NAMALWA (cell line): Measurements from ENCODE around the gene IL1RL2.

Source experiments
- DNase-seq: peaks from one replicate; pipeline ENCODE4 v3.0.0-alpha.2; 2015; ENCODE audit warnings: low spot score

Gene IL1RL2

DNA sequence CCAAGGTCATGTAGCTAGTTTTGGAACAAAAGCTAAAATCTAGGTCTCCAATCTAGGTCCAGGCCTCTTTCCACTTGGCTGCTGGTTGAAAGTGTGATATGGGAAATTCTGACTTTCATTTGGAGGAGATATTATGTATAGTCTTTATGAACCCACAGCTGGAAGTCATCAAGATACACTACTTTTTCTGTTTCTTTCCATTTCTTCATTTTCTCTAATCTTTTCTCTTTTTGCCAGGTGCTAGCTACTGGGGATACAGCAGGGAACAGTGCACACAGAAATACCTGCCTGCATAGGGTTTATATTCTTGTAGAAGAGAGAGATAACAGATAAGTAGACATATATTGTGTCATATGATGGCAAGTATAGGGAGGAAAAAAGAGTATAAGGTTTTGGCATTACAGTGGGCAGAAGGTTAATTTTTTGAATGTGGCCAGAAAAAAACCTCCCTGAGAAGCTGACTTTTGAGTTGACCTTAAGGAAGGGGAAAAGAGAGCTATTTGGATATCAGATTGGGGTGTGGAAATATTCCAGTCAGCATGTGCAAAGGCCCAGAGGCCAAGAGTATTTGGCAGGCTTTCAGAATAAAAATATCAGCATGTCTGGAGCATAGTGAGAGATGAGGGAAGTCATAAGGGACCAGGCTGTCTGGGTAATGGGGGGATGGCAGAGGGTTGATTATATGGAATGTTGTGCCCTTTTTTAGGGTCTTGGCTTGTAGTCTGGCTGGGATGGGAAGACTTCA lies 28.6 kb upstream of the IL1RL2 start:
- DNase-seq, result no peak

DNA sequence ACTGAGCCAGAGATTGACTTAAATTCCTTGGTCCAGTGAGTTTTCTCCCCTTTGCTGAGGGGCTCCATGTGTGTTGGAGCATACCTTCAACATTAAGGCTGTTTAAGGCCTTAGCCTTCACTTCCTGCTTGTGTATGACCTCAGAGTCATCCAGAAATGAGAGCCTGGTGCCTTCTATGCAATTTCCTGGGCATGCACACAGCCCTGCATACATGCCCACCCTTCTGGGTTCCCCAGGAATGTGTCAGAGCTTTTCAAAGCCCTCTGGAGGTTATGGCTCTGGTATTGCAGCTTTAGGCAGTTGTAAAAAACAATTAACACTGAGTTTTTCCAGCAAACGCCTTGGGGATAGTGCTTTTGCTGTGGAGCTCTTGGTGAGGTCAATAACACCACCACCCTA lies 27.5 kb upstream of the IL1RL2 start:
- DNase-seq, result no peak

DNA sequence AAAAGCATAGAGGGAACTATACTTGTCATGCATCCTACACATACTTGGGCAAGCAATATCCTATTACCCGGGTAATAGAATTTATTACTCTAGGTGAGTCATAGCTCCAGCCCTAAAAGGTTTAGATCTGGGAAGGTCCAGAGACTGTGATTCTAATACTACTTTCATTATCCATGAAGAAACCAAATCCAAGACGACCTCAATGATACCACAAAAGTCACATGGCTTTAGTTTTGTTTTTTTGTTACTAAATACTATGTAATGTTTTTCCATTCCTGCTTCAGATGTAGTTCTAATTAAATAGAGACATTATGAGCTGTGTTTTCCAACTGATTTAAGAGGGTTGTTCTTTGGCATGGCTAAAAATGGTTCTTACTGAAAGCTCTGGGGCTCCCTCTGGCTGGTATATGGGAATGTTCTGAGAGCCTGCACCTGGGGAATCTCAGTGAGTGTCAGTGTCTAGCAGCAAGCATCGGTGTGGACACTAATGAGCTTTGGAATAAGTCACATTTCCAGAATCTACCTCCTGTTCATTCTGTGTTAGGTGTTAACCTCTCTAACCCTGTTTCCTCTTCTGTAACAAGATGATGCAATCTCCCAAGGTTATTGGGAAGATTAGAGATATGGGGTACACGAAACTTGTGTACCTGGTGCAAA lies 20.5 kb upstream of the IL1RL2 start:
- no peak for DNase-seq

DNA sequence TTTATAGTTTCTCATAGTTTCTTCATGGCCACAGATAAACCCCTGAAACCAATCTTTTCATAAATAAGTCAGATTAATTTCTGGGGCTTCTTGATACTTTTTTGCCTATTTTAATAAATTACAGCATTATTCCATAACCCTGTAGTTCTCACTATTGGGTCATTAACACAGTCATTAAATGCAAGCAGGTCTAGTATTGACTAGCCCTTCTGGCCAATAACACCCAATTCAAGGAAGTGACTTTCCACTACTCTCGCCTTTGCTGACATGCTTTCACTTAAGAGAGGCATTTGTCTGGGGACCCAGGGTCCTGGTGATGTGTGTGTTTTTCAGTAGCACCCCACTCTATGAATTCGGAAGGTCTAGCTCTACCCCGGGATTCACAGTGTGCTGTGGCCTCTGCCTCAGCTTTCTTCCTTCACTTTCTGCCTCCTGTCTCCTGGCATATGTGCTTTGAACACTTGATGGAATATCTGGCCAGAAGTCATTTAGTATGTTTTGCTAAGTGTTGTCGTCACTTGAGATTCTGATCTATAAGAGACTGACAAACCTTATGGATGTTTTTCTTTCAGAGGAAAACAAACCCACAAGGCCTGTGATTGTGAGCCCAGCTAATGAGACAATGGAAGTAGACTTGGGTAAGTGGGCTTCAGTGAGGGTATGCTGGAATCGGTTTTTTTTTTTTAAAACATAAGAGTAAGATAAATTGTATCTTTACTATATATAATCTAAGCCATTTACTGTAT lies 18.6 kb upstream of the IL1RL2 start:
- DNase-seq, result no peak

DNA sequence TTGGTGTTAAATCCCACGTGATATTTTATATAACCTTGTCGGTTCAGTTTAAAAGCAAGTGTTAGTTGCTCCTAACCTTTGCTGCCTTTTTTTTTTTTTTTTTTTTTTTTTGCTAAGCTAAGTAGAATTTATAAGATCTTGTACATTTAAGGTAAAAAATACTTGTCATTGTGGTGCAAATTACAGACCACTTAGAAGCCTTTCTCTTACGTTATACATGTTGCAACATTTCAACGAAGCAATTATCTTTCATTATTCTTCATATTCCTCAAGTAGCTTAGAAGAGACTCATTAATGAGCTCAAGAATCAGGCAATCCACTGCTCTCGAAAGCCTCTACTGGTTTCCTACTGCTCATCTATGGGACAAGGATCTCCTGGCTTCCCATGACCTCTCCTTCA lies 14.9 kb upstream of the IL1RL2 start:
- no peak for DNase-seq

DNA sequence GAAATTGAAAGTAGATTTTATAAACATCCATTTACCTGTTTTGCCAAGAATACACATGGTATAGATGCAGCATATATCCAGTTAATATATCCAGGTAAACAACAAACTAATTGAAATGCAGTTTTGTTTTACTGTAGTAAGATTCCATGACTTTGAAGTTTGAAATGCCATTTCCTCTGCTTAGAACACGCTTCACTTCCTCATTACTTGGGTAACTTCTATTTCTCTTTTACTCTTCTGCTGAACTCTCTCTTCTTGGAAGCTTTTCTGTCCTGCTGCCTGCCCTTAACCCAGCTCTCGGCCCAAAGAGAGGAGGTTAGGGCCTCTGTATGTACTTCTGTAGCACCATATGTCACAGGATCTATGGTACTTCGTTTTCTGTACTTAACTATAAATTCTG lies 14.1 kb upstream of the IL1RL2 start:
- no peak for DNase-seq

DNA sequence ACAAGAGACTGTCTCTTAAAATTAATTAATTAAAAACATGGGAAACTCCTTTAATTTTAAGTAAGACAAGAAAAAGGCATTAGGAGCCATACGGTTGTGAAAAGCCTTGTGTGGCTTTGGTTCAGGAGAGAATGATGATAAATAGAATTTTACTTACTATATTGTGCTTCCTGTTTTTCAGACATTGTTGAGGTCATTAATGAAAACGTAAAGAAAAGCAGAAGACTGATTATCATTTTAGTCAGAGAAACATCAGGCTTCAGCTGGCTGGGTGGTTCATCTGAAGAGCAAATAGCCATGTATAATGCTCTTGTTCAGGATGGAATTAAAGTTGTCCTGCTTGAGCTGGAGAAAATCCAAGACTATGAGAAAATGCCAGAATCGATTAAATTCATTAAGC lies 10.7 kb upstream of the IL1RL2 start:
- no peak for DNase-seq

DNA sequence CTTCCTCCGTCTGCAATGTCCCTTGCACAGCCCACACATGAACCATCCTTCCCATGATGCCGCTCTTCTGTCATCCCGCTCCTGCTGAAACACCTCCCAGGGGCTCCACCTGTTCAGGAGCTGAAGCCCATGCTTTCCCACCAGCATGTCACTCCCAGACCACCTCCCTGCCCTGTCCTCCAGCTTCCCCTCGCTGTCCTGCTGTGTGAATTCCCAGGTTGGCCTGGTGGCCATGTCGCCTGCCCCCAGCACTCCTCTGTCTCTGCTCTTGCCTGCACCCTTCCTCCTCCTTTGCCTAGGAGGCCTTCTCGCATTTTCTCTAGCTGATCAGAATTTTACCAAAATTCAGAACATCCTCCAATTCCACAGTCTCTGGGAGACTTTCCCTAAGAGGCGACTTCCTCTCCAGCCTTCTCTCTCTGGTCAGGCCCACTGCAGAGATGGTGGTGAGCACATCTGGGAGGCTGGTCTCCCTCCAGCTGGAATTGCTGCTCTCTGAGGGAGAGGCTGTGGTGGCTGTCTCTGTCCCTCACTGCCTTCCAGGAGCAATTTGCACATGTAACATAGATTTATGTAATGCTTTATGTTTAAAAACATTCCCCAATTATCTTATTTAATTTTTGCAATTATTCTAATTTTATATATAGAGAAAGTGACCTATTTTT lies 8.9 kb upstream of the IL1RL2 start:
- no peak for DNase-seq

DNA sequence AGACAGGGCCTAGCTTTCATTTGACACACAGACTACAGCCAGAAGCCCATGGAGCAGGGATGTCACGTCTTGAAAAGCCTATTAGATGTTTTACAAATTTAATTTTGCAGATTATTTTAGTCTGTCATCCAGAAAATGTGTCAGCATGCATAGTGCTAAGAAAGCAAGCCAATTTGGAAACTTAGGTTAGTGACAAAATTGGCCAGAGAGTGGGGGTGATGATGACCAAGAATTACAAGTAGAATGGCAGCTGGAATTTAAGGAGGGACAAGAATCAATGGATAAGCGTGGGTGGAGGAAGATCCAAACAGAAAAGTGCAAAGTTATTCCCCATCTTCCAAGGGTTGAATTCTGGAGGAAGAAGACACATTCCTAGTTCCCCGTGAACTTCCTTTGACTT lies 7.8 kb upstream of the IL1RL2 start:
- no peak for DNase-seq

DNA sequence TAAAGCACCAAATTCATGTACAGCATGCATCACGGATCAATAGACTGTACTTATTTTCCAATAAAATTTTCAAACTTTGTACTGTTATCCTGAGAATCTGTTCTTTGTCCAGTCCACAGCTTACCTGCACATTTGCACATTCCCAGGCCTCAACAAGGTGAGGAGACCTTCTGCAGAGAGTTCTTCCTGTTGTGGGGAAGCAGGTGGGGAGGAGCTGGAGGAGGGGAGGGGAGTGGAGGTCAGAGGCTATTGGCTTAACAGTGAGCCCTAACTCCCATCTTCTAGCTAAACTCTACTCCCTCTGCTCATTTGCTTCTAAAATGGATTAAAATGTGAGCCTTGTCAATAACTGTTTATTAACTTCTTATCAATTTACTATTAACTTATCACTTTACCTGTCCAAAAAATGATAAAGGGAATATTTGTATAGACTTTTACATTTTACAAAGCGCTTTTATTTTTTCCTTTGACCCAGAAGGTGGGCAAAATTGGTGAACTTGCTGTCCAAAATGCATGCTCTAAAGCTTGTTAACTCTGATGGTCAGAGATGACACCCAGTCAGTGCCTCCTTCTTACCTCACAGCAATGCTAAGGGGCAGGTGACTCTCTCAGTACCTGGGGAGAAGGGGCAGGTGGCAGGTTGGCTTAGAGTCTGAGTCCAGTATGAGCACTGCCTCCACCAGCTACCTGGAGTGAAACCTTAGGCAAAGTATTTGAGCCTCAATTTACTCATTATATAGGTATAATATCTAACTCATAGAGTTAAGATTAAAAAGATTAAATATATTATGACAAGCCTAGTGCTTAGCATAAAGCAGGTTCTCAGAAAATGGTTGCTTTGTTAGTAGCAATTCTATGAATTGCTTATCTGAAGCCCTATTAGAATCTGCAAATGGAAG lies 6.8 kb upstream of the IL1RL2 start:
- DNase-seq, result no peak

DNA sequence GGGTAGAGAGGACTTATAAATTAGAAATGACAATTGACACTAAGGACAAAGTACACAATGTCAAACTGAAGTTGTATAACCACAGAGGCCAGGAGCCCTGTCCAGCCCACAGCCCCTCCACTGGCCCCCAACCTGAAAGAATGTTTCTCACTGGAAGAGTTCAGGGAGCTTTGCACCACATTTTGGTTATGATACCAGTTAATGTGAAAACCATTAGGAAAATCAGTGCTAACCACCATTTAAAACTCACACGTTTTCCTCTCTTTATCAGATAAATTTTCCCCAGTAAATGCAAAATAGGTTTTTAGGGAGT lies 6.2 kb upstream of the IL1RL2 start:
- no peak for DNase-seq

DNA sequence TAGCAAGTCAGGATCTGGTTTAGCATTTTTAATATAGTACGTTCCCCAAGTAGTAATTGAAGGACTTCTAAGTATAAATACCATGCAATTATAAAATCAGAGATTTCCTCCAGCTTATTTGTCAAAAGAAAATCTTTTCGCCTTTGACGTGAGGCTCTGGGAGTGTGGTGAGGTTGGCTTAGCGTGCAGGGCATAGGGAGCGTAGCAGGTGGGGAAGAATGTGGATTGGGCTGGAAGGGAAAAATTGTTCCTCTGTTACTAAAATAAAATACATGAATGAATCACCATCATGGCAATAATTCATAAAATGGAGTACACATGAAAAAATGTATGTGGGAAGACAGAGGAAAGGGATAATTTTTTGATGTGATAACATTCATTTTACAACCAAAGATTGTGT lies 5.4 kb upstream of the IL1RL2 start:
- DNase-seq, result no peak

DNA sequence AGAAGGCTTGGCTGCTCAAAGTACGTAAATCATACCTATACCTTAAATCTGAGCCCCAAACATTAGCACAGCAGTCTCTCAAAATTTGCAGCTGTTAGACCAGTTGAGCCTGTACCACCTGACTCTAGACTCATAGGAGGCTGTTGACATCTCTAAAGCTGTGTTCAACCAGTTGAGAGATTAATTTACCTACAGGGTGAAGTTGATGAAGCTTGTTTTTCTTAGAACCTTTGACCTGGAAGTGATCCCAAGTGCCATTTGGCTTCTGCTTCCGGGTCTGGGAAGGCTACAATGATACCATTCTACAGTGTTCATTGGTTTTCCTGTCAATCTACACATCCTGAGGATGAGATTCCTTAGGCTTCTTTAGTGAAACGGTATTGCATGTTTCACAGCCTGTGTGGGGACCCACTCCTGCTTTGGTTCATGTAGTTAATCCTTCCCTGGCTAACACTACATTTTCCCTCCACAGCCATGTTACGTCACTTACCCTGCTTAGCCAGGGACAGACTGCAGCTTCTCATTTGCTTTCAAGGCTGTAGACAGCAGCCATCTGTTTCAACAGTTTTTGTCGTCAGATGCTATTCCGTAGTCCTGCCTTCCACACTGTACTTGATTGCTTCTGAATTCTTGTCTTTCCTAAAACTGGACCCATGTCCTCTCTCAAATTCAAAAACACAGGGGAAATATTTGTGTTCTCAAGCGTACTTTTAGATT lies 4.7 kb upstream of the IL1RL2 start:
- DNase-seq, result no peak

DNA sequence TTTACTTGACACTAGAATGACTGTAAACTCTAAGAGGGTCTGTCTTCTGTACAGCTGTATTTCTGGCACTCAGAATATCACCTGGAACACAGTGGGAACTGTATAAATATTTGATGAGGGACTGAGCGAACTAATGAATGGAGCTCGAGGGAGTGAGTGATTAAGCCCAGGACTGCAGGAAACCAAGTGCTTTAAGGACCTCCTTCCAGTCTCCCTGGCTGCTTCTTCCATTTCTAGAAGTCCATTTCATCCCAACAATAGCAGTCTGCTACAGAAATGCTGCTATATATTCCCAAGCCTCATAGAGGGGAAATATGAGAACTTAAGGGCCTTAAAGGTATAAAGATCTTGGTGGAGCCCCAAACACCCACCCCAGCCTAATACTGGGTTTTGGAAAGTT lies 2.8 kb upstream of the IL1RL2 start:
- no peak for DNase-seq

DNA sequence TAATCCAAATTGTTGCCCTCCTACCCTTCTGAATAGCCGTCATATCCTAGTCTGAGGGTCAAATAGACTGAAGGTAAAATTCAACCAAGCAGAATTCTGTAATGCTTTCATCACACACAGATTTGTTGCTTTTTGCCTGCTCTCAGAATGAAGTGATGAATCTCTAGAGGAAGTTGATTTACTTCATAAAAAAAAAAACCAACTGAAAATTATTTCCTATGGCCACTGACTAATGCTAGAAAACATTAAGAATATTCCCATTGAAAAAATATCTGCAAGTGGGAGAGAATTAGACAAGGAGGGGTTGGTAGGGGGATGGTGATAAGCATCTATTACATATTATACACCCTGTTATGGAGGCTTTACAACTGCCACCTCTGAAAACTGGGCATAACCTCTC lies 2.3 kb upstream of the IL1RL2 start:
- DNase-seq, result no peak

DNA sequence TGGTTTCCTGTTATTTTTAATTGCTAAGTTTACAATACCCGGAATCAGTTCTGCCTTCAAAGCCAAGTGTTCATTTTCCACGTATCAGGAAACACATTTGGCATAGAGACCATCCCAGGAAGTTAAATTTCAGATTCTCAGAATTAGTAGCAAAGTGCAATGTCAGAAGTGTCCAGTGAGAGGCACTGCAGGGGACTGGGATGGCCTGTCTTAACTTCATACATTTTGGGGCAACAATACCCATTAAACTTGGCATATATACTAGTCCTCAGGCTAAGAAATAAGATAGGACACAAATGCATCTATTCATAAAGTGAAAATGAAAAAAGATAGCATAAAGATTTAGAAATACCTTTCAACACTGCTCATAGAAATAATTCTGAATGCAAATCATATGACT lies 1.5 kb upstream of the IL1RL2 start:
- DNase-seq, result peak; percentile 9

DNA sequence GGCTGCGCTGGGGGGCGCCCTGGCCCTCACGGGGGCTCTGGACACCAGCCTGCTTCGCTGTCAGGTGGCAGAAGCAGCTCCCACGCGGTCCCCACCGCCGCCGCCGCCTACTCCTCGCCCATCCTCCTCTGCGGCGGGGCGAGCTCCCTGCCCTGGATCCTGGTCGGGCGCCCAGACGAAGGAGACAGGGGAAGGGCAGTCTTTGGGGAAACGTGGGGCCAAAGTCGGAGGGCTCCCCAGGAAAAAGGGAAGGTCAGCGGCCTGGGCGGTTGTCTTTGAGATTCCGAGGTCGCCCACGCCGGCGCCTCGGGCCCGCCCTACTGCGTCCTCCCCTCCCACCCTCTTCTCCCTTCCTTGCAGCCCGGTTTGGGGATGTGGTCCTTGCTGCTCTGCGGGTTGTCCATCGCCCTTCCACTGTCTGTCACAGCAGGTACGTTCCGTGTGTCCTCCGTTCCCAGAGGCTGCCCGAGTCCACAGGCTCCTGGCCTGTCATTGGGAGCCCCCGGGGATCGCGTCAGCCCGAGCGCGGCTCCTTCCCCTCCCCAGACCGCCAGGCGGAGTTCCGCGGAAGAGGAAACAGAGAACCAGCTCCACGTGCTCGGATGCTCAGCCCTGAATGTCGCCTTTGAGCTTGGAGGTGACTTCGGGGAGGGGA lies 800 bp downstream of the IL1RL2 start:
- no peak for DNase-seq

DNA sequence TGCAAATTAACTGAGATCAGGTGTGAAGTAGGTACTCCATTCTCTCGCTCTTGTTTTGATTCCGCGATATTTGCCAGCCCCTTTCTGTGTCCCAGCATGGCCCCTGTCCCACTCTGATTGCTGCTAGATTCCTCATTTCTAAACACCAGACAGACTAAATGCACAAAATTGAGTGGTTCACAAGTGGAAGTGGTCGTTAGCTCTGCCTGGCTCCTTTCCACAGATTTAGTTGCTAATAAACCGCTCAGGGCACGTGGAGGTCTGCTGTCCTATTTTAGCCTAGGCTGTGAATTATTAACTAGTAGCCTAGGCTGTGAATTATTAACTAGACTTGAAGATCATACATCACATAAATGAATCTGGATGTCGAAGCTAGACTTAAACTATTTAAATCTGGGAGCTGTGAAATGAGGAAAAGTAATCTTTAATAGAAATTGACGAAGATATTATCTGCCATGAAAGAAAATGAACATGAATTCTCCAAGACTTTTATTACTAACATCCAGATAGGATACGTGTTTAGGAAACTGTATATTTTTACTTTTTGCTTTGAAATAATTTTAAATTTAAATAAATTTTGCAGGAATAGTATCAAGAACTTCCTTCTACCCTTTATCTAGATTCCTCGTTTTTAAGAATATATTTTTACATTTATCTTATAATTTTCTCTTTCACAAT lies 3.7 kb downstream of the IL1RL2 start:
- DNase-seq, result no peak

DNA sequence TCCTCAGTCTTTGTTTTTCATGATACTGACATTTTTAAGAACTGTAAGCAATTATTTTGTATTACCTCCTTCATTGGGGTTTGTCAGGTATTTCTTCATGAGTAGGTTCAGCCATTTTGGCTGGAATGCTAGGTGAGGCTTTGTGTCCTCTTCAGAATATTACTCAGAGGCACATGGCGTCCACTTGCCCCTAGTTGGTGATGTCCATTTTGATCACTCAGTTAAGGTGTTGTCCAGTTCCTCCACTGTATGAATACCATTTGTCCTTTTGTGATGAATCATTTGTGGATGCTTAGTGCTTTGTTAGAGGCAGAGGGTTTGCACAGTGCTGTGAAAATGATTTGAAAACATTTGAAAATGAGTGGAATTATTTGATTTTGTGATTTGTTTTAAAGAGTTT lies 4.7 kb downstream of the IL1RL2 start:
- no peak for DNase-seq

DNA sequence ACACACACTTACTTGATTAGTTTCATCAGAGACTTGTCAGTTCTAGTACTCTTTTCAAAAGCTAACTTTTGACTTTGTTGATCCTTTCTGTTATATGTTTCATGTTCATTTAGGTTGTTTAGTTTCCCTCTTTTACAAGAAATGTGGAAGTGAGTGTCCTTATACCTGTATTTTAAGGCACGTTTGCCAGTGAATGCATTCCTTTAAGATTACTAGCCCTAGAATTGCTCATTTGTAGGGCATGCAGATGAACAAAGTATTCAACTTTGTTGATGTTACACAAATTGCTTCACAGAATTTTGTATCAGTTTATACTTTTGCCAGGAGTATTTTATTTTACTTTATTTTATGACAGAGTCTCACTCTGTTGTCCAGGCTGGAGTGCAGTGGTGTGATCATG lies 6.3 kb downstream of the IL1RL2 start:
- no peak for DNase-seq
